HL-60/S4 (cell line): ENCODE results near the gene PDCL3.

Source experiments
- in situ Hi-C: fragments of 300-500 bp; cut with MboI; formaldehyde crosslinking; loops from 2 replicates; pipeline ENCODE4 v1.14.3; 2022; ENCODE audit warnings: low sequenced_read_pairs

PDCL3 gene

GRCh38 chr2:100611079-100612029 lies 48.6 kb downstream of the PDCL3 start:
- in situ Hi-C loops = loop anchor here (5.0 to 25.0 kb wide), 2 partner anchors 381 to 601 kb away; no protein-coding TSS in a partner anchor

- in situ Hi-C loops = loop anchor here (5.0 to 25.0 kb wide), 2 partner anchors 380 to 600 kb away; no protein-coding TSS in a partner anchor
These were observed 49.7 kb downstream of the PDCL3 start for GRCh38 chr2:100612388-100613000.

DNA sequence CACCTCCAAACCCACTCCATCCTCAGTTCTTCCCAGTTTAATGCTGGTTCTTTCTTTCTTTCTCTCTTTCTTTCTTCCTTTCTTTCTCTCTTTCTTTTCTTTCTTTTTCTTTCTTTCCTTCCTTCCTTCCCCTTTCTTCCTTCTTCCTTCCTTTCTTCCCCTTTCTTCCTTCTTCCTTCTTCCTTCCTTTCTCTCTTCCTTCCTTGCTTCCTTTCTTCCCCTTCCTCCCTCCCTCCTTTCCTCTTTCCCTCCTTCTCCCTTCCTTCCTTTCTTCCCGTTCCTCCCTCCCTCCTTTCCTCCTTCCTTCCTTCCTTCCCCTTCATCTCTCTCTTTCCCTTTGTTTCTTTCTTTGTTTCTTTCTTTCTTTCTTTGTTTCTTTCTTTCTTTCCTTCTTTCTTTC lies 50.9 kb downstream of the PDCL3 start:
- in situ Hi-C loops = loop anchor here (5.0 to 25.0 kb wide), 2 partner anchors 379 to 599 kb away; no protein-coding TSS in a partner anchor

DNA sequence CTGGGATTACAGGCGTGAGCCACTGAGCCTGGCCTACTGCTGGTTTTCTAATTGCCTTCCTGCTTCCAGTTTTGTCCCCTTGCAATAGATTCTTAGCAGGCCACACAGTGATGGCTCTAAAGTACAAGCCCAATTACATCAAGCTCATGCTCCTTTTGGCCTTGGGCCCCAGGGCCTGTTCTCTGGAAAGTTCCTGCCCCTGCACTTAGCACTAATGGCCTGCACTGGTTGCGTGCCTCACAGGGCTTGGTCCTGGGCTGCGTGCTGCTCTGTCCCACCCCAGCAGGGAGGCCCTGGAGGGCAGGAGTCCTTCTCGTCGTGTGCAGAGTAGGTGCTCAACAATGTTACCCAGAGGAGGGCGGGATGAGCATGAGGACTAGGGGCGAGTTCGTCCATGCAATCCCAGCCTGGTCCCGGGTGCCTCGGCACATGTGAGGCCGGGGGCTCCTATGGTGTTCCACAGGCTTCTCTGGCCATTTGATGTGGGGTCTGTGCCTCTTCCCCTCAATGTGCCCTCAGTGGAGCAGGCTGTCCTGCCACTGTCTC lies 51.7 kb downstream of the PDCL3 start:
- in situ Hi-C loops = loop anchor here (5.0 to 25.0 kb wide), 2 partner anchors 378 to 598 kb away; no protein-coding TSS in a partner anchor

- in situ Hi-C loops = loop anchor here (25.0 kb wide), 1 partner anchor 597 kb away; no protein-coding TSS in a partner anchor
These were observed 52.7 kb downstream of the PDCL3 start for GRCh38 chr2:100615471-100615870.

- in situ Hi-C loops = loop anchor here (25.0 kb wide), 1 partner anchor 596 kb away; no protein-coding TSS in a partner anchor
These were observed 53.1 kb downstream of the PDCL3 start for GRCh38 chr2:100615886-100616285.

DNA sequence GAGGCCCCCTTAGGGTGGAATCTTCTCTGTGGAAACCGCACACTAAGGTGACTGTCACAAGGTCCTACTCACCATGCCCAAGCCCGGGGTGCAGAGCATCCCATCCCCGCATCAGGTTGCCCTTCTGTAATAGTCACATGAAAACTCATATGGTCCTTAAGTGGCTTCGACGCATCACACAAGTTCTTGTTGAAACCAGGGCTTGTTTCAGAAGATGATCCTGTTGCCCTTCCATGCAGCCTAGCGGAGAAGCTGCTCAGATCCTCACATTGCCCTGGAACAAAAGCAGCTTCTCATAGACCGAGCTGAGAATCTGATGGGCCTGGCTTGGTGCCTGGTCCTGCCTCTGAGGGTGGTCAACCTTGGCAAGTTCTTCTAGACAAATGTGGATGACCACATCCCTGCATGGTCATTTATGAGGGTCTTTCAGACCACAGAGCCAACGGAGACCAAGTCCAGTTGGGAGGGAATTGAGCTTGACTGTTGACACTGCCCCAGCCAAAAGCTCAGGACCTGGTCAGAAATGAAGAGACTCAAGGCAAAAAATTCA lies 54.1 kb downstream of the PDCL3 start:
- in situ Hi-C loops = loop anchor here (25.0 kb wide), 1 partner anchor 595 kb away; no protein-coding TSS in a partner anchor

GRCh38 chr2:100619951-100620350 lies 57.2 kb downstream of the PDCL3 start:
- in situ Hi-C loops = loop anchor here (25.0 kb wide), 1 partner anchor 592 kb away; no protein-coding TSS in a partner anchor

- in situ Hi-C loops = loop anchor here (25.0 kb wide), 1 partner anchor 592 kb away; no protein-coding TSS in a partner anchor
These were observed 57.7 kb downstream of the PDCL3 start for GRCh38 chr2:100620481-100620880.

GRCh38 chr2:100621371-100621951 lies 58.7 kb downstream of the PDCL3 start:
- in situ Hi-C loops = loop anchor here (25.0 kb wide), 1 partner anchor 591 kb away; no protein-coding TSS in a partner anchor

GRCh38 chr2:100623033-100623715 lies 60.4 kb downstream of the PDCL3 start:
- in situ Hi-C loops = loop anchor here (25.0 kb wide), 1 partner anchor 589 kb away; no protein-coding TSS in a partner anchor

DNA sequence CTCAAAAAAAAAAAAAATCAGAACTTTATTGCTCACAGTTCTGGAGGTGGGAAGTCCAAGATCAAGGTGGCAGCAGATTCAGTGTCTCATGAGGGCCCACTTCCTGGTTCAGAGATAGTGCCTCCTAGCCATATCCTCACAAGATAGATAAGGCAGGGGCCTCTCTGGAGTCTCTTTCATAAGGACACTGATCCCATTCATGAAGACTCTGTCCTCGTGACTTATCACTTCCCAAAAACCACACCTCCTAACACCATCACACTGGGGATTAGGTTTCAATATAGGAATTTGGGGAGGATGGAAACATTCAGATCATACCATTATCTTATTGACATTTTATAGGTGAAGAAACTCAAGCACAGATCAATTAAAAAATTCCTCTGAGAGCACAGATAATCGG lies 61.1 kb downstream of the PDCL3 start:
- in situ Hi-C loops = loop anchor here (25.0 kb wide), 1 partner anchor 588 kb away; no protein-coding TSS in a partner anchor

DNA sequence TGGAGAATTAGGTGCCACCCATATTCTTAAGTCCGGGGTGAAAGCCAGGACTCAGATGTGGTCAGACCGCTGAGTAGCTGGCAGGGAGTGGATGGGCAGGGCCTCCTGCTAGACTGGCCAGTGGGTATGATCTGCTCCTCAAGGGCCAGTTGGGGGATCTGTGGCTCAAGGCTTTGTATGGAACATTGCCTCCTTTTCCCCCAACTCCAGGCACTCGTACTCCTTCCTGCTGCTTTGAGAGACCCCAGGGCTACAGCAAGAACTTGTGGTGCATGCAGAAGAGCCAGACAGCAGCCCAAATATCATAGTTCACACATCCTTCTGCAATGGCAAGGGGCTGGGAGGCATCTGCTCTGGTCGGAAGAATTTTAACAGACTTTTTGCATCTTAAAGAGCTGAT lies 61.7 kb downstream of the PDCL3 start:
- in situ Hi-C loops = loop anchor here (25.0 kb wide), 1 partner anchor 588 kb away; no protein-coding TSS in a partner anchor

DNA sequence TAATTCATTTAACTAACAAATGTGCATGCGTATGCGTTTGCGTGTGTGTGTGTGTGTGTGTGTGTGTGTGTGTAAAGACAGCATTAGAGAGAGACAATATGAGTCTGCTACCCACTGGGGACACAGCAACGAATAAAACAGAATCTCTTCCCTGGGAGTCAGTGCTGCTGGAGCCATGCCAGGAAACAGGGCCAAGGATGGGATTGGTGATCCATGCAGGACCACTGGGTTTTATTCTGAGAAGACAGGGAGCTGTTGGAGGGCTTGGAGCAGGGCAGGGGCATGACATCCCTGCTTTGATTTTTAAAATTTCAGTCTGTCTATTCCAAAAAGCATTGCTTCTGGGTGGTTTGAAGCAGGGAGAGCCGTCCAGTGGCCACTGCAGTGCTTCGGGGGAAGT lies 62.9 kb downstream of the PDCL3 start:
- in situ Hi-C loops = no loop called here
